Esophagus muscularis mucosa (tissue), 4 donors: ENCODE measurements around the gene RETN.

Experiments used
- EP300 ChIP-seq: sonication (generic); formaldehyde crosslinking; IDR thresholded peaks from one replicate; pipeline ENCODE4 v1.6.1; 2017; ENCODE audit warnings: antibody characterized with exemption
- POLR2A ChIP-seq: fragments of 450-650 bp; IDR thresholded peaks from one replicate; pipeline ENCODE4 v1.6.1; 2017; ENCODE audit warnings: antibody characterized with exemption, moderate library complexity, mild to moderate bottlenecking, low read depth
- POLR2AphosphoS5 ChIP-seq, 2 donors: sonication (generic); formaldehyde crosslinking; IDR thresholded peaks; one replicate each; pipeline ENCODE4 v1.6.1; 2017; ENCODE audit warnings: antibody characterized with exemption in 2 of 2
- TF ChIP-seq, protein P1 (sequence below), 3 experiments: fragments of 200-600 bp in 2 of 3; fragments of 450-650 bp in 1 of 3; sonication (generic) in 2 of 3; IDR thresholded peaks; one replicate each; pipeline ENCODE4 v1.5.1; 2017 to 2019; ENCODE audit warnings: antibody characterized with exemption in 3 of 3, mild to moderate bottlenecking in 2 of 3, moderate library complexity in 1 of 3

DNA sequence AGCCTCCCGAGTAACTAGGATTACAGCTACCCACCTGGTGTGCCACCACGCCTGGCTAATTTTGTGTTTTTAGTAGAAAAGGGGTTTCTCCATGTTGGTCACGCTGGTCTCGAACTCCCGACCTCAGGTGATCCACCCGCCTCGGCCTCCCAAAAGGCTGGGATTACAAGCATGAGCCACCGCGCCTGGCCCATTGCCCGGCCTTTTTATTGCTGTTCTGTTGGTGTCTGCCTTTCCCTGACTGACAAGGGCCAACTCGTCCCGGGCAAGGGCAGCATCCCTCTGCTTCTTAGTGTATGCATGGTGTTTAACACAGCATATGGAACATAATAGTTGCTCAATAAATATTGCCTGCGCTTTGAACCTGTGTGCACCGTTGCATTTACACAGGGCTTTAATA, 6.2 kb upstream of the RETN start:
- TF ChIP-seq, protein P1, sequence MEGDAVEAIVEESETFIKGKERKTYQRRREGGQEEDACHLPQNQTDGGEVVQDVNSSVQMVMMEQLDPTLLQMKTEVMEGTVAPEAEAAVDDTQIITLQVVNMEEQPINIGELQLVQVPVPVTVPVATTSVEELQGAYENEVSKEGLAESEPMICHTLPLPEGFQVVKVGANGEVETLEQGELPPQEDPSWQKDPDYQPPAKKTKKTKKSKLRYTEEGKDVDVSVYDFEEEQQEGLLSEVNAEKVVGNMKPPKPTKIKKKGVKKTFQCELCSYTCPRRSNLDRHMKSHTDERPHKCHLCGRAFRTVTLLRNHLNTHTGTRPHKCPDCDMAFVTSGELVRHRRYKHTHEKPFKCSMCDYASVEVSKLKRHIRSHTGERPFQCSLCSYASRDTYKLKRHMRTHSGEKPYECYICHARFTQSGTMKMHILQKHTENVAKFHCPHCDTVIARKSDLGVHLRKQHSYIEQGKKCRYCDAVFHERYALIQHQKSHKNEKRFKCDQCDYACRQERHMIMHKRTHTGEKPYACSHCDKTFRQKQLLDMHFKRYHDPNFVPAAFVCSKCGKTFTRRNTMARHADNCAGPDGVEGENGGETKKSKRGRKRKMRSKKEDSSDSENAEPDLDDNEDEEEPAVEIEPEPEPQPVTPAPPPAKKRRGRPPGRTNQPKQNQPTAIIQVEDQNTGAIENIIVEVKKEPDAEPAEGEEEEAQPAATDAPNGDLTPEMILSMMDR (IDR thresholded peaks at IDR 0.05), result no peak
- TF ChIP-seq EP300, result no peak
- TF ChIP-seq POLR2AphosphoS5 (IDR thresholded peaks at IDR 0.05), result no peak
- no peak for TF ChIP-seq POLR2A
